Left ventricle myocardium superior (tissue), 1 donor: ENCODE measurements around the gene SLC16A3. TPM values are rescaled to one million over a fixed set of nuclear protein-coding genes. Genes with fewer than 3 reads are reported as not detected.

ENCODE experiments used
- ATAC-seq: fragments of 200-7000 bp; cut with Tn5 transposase; one replicate; pipeline ENCODE4 v1.9.1; 2020; ENCODE audit warnings: mild to moderate bottlenecking, moderate library complexity
- DNase-seq: peaks from one replicate; pipeline ENCODE4 v3.0.0-alpha.2; 2020
- intact Hi-C: fragments of 100-400 bp; cut with micrococcal nuclease; formaldehyde crosslinking; loops from one replicate; pipeline ENCODE4 v1.11.0; 2022
- total RNA-seq: library from RNA; stranded (reverse); fragmentation: NEBNext Ultra II Directional; extraction: Animal tissue kit (Norgen Biotek cat#: 25700); gene quantifications from one replicate; pipeline ENCODE4 v1.2.1, GENCODE V29; 2021
- donor health status: DM: no; HTN: yes; CAD: no; lungs with severe emphysema.

The SLC16A3 gene
- total RNA-seq, 1 donor from 2014 or later, result 7.8 TPM

DNA sequence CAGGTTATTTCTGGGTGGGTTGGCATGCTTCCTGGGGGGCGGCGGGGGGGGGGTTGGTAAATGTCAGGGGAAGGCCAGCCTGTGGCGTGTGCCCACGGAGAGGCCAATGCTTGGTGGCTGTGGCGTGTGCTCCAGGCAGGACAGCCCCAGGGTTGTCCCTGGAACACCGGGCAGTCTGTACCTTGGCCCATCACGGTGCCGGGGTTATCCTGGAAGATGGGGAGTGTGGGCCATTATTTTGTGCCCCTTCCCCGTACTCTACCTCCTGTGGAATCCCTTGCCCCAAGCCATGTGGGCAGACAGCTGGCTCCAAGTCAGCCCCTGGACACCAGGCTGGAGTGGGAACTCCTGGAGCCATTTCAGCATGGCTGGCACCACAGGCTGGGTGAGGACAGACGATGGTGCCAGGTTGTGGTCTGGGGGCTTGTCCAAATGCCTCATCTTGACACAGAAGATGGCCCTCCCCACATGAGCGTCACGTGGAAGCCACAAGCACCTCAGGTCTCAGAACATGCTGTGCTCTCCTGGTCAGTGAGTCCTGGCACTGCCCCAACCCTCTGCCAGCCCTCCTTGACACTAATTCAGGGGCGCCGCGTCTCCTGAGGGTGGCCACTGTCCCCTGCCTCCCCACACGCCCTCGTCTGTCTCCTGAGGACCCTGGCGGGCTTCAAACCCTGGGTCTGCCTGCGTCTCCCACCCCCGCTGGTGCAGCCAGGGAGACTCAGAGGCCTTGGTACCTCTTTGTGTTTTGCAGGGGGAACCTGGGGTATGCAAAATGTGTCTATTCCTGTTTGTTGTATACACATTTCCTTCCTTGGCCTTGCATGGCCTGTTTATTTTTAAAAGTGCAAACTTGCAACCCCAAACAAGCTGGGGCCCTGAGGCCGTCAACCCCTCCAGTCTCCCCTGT, 4.3 kb downstream of the SLC16A3 start:
- peak; percentile 38 for DNase-seq
- intact Hi-C loops, result no loop called here
- ATAC-seq, result no peak

DNA sequence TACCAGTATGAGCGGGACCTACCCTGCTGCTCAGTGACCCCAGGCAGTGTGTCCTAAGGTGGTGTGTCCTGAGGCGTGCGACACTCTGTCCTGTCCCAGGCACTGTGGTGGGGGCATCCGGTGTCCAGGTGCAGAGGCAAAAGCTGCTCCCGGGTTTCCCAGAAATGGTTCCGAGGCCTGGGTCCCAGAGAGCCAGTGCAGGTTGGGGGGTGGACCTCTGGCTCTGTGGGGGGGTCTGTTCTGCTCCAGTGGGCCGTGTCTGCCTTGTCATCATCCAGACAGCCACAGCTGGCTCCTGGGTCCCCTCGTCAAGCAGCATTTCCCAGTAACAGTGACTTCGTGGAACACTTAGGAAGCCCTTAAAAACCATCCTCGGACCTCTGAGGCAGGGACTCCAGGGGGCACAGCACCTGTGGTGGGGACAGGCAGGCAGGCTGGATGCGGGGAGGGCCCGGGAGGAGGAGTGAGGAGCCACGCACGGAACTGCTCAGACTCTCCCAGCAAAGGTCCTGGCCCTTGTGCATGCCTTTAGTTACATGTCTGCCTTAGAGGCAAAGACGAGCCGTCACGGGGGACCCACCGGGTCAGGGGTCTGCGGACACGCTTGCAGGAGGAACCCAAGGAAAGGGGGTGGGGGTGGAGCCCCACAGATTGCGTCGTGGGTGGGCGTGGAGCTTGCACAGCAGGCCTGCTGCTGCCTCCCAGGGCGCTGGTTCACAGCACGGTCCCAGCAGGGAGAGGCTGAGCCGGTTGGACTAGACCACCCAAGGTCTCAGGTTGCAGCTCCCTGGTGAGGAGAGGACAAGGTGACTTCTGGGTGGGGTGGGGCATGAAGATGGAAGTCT, 5.6 kb downstream of the SLC16A3 start:
- ATAC-seq (no peak), DNase-seq (peak; percentile 36)
- intact Hi-C loops, result no loop called here

DNA sequence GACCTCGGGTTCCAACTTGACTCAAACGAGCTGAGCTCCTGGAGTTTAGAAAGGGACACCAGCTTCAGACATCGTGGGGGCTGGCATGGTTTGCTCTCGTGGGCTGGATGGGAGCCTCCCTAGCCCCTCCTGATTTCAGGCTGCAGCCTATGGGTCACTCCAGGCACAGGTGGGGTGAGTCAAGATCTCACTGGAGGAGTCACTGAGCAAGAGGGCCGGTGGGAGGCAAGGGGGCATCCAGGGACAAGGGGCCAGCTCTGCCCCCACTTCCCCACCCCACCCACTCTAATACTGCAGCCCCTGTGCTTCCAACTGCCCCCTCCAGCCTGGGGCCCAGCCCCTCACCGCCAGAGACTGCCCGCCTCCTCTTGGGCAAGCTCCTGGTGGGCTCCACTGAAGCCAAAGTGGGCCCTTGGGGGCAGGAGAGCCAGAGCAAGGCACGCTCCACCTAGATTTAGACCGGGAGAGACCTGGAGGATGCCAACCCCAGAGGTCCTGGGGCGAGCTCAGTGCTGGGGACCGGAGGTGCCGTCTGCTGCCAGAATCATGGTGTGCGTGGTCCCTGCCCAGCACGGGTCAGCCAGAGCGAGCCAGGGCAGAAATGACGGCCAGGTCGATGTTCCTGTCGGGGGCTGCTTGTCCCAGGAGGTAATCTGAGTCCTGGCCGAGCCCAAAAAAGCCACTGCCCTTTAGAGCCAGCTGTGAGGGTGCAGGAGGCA, 6.4 kb downstream of the SLC16A3 start:
- ATAC-seq, result no peak
- DNase-seq, result peak; percentile 27
- intact Hi-C loops, result no loop called here

DNA sequence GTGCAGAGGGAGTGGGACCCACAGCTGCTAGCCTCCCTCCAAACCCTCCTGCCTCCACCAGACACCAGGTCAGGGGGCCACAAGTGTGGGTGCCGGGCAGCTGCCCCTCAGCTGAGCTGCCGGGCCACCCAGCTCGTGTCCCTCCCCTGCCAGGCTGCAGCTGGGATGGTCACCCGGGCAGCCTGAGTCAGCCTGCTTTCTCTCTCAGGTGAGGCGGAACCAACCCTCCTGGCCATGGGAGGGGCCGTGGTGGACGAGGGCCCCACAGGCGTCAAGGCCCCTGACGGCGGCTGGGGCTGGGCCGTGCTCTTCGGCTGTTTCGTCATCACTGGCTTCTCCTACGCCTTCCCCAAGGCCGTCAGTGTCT, 6.9 kb downstream of the SLC16A3 start:
- intact Hi-C loops, result no loop called here
- DNase-seq (no peak), ATAC-seq (no peak)

DNA sequence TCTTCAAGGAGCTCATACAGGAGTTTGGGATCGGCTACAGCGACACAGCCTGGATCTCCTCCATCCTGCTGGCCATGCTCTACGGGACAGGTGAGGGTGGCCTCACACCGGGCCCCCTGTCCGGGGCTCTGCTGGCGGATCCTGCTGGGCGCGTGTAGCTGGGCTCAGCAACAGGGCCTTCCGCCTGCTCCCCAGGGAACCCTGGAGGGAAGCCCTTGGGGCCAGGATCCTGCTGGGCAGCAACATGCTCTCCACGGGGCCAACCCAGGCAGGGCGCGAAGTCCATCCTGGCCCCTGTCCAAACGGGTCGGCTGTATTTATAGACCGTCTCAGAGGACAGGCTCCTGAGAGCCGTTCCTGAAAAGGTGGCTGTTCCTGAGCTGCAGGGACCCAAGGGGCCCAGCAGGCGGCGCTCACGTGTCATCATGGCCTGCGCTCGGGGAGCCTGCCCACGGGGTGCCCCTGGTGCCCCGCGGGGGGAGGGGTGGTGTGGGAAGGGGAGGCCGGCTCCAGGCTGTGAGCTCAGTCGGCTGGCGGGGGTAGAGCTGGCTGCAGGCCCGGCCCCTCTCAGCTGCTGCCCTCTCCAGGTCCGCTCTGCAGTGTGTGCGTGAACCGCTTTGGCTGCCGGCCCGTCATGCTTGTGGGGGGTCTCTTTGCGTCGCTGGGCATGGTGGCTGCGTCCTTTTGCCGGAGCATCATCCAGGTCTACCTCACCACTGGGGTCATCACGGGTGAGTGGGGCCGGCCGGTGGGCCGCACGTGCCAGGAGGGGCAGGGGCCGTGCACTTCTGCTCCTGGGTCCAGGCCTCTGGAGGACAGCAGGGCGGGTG, 7.5 kb downstream of the SLC16A3 start:
- intact Hi-C loops, result no loop called here
- peak; percentile 77 for DNase-seq
- peak; percentile 8 for ATAC-seq

DNA sequence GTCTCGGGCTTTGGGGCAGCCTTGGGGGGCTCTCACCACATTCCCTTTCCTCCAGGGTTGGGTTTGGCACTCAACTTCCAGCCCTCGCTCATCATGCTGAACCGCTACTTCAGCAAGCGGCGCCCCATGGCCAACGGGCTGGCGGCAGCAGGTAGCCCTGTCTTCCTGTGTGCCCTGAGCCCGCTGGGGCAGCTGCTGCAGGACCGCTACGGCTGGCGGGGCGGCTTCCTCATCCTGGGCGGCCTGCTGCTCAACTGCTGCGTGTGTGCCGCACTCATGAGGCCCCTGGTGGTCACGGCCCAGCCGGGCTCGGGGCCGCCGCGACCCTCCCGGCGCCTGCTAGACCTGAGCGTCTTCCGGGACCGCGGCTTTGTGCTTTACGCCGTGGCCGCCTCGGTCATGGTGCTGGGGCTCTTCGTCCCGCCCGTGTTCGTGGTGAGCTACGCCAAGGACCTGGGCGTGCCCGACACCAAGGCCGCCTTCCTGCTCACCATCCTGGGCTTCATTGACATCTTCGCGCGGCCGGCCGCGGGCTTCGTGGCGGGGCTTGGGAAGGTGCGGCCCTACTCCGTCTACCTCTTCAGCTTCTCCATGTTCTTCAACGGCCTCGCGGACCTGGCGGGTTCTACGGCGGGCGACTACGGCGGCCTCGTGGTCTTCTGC, 8.4 kb downstream of the SLC16A3 start:
- ATAC-seq (no peak), DNase-seq (peak; percentile 39)
- intact Hi-C loops, result no loop called here

DNA sequence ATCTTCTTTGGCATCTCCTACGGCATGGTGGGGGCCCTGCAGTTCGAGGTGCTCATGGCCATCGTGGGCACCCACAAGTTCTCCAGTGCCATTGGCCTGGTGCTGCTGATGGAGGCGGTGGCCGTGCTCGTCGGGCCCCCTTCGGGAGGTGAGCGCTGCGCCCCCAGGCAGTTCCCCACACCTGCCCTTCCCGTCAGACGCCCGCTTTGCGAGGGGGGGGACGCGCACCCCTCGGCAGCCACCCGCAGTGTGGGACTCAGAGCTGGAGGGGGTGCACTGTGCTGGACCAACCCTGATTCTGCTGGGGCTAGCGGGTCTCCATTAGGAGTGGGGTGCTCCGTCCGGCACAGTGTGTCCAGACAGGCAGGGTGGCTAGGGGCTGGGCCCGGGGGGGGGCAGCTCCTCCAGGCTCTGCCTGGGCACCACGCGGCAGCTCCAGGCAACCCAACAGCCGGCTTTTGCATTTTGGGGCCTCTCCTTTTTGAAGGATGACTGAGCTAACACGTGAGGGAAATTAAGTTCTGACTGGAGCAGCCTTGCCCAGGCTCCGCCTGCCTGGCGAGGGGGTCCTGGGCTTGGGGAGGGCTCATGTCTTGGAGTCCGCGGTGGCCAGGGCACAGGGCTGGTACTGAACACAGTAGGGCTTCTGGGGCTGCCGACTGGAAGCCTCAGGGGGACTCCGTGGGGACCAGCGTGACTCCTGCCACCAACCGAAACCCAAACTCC, 9.1 kb downstream of the SLC16A3 start:
- peak; percentile 38 for DNase-seq
- no peak for ATAC-seq
- intact Hi-C loops, result no loop called here

DNA sequence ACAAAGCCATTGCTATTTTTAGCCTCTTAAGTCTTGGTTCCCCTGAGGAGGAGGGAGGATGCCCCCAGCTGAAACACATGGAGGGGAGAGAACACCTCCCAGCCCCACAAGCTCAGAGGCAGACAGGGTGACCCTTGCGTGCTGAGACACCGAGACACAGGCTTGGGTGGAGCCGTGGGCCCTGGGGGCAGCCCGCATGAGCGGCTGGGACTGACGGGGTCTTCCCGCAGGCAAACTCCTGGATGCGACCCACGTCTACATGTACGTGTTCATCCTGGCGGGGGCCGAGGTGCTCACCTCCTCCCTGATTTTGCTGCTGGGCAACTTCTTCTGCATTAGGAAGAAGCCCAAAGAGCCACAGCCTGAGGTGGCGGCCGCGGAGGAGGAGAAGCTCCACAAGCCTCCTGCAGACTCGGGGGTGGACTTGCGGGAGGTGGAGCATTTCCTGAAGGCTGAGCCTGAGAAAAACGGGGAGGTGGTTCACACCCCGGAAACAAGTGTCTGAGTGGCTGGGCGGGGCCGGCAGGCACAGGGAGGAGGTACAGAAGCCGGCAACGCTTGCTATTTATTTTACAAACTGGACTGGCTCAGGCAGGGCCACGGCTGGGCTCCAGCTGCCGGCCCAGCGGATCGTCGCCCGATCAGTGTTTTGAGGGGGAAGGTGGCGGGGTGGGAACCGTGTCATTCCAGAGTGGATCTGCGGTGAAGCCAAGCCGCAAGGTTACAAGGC, 9.8 kb downstream of the SLC16A3 start:
- intact Hi-C loops, result no loop called here
- ATAC-seq (peak; percentile 20), DNase-seq (peak; percentile 85)

DNA sequence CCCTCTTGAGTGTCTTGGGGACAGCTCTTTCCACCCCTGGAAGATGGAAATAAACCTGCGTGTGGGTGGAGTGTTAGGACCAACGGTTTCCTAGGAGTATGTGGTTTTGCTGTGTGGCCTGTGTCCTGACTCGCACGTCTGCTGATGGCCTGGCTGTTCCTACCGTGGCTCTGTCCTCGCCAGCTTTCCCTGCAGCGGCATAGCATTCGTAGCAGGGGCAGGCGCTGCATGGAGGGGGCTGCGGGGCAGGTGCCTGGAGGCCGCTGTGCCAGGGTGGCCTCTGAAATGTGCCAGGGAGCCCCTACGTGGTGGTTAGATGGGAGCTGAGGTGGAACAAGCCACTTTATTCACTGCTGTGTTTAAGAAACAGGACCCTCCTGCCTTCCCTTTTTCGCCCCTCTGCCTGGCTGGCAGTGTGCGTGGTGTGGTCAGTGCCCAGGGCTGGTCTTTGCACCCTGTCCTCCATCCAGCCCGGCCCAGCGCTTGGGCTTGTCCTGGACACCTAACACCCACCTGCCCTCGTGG, 10.6 kb downstream of the SLC16A3 start:
- ATAC-seq (no peak), DNase-seq (peak; percentile 27)
- intact Hi-C loops, result no loop called here

DNA sequence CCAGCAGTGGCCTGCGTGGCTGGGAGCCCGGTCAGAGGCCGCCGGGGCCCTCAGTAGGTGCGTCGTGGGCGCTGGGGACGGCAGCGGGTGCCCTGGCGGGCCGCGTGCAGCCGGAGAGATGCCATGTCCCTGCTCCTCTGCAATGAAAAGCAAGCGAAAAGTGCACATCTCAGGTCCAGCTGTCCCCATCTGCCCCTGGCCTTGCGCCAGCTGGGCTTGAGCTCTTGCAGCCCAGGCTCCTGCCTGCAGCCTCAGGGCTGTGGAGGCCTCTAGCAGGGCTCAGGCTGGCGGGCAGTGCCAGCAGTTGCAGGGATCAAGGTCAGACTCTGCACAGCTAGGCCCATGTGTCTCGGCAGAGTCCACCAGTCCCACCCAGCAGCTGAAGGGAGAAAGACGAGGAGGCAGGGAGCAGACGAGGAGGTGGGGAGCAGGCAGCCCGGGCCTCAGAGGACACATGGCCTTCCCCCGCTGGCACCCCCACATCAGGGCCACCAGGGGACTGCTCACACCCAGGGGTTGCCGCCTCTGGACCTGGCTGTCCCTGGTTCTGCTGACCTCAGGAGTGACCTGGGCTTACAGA, 11.2 kb downstream of the SLC16A3 start:
- intact Hi-C loops, result no loop called here

DNA sequence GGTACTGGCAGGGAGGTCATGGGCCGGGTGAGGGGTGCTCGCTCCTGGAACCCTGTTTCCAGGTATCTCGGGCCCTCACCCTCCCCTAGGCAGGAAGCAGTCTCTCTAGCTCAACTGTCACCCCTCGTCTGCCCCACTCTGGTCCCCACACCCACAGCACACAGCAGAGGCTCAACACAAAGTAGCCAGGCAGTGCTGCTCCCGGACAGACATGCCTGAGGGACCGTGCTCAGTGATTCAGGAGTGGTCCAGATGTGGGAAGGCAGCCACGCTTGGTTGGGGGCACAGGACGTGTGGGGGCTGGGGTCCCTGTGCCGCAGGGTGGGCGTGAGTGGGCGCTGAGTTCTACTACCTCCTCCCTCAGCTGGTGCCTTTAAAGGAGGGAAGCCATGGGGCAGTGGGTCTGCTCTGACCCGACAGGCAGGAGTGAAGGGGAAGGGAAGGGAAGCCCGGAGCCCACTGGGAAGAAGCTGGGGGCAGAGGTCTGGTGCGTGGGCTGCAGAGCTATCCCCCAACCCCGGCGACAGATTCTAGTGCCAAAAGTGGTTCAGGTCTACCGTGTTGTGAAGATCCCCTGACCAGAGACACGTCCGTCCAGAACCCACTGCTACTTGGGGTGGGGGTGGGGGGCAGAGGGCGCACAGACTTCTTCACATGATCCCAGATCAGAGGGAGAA, 11.8 kb downstream of the SLC16A3 start:
- ATAC-seq (no peak), DNase-seq (no peak)
- intact Hi-C loops, result no loop called here

More for the DNA sequence above, 11.2 kb downstream of the SLC16A3 start:
- ATAC-seq (no peak), DNase-seq (peak; percentile 54)

DNA sequence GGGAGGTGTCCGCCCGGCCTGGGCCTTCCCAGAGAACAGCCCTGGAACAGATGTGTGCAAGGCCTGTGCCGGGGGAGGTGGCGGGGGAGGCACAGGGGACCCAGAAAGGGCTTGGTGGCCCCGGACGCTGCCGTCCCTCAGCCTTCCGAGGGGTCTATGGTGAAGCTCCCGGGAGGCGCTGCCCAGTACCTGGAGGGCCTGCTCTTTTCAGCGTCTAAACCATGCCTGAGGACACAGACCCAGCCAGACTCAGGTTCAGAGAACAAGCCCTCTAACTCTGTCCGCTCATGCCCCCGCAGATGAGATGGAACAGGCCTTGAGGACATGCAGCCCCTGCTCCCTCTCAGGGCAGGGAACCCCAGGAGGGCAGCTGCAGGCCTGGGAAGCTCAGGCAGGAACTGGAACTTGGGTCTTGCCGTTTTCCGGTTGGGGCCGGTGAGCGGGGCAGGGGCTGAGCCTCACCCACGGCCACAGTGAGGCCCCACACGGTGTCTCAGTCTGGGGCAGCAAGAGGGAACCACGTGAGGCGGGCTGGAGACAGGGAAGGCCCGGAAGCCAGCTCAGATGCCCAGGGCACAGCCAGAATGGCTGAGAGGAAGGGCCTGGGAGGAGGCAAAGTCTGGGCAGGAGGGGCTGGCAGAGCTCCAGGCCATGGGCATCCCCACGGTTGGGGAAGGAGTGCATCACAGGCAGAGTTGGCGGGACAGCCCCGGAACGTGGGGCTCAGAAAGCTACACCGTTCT, 12.5 kb downstream of the SLC16A3 start:
- ATAC-seq, result peak; percentile 51
- intact Hi-C loops, result no loop called here
- DNase-seq, result peak; percentile 89

DNA sequence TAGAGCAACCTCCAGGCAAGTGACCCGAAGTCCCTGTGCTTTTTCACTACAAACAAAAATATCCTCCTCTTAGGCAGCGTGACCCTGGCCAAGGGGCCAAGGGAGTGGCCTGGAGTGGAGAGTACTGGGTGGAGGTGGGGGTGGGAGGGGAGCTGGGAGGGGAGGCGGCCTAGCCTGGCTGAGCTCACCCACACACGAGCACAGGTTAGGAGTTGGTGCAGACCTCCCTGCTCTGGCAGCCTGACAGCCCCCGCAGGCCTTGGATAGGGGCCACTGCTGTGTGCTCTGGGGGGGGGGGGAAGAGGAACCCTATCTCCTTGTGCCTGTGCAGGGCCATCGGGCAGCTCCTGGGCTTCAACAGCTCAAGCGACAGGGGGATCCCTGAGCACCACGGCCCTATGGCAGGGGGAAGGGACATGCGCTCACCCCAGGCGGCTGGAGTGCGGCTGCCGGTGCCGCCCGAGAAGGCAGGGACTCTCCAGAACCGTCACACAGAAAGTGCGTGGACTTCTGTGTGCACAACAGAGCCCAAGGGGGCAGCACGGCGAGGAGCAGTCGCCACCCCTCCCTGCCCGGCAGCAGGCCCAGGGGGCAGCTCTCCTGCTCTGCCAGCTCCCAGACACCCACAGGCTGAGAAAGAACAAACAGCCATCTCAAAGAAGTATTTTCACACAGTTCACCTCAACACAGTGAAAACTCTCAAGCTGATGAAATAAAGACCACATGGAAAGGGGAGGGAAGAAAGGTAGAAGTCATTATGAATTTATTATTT, 13.3 kb downstream of the SLC16A3 start:
- intact Hi-C loops, result no loop called here
- DNase-seq (peak; percentile 75), ATAC-seq (peak; percentile 61)

DNA sequence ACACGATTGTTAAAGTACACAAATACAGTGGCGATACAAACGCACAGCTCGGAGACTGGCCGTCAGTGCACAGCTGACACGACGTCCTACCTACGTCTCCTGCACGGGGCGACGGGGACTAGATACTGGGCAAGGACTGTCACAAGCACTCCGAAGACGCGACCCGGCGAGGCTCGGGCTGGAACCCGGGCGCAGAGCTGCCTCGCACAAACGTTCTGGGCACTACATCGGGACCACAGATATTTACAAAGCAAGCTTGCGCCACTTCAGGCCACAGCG, 13.8 kb downstream of the SLC16A3 start:
- intact Hi-C loops, result no loop called here
- DNase-seq (peak; percentile 42), ATAC-seq (no peak)
